ENCODE measurements around the gene NOL3. TPM values are rescaled to one million over a fixed set of nuclear protein-coding genes. Genes with fewer than 3 reads are reported as not detected.

NOL3 gene
- total and polyA plus RNA-seq, 2 of the 13 experiments (the other 11 are each of a cell fraction or from before 2014, with no cell fraction given) = 5.7 to 20.5 TPM

- TF ChIP-seq, protein P1, sequence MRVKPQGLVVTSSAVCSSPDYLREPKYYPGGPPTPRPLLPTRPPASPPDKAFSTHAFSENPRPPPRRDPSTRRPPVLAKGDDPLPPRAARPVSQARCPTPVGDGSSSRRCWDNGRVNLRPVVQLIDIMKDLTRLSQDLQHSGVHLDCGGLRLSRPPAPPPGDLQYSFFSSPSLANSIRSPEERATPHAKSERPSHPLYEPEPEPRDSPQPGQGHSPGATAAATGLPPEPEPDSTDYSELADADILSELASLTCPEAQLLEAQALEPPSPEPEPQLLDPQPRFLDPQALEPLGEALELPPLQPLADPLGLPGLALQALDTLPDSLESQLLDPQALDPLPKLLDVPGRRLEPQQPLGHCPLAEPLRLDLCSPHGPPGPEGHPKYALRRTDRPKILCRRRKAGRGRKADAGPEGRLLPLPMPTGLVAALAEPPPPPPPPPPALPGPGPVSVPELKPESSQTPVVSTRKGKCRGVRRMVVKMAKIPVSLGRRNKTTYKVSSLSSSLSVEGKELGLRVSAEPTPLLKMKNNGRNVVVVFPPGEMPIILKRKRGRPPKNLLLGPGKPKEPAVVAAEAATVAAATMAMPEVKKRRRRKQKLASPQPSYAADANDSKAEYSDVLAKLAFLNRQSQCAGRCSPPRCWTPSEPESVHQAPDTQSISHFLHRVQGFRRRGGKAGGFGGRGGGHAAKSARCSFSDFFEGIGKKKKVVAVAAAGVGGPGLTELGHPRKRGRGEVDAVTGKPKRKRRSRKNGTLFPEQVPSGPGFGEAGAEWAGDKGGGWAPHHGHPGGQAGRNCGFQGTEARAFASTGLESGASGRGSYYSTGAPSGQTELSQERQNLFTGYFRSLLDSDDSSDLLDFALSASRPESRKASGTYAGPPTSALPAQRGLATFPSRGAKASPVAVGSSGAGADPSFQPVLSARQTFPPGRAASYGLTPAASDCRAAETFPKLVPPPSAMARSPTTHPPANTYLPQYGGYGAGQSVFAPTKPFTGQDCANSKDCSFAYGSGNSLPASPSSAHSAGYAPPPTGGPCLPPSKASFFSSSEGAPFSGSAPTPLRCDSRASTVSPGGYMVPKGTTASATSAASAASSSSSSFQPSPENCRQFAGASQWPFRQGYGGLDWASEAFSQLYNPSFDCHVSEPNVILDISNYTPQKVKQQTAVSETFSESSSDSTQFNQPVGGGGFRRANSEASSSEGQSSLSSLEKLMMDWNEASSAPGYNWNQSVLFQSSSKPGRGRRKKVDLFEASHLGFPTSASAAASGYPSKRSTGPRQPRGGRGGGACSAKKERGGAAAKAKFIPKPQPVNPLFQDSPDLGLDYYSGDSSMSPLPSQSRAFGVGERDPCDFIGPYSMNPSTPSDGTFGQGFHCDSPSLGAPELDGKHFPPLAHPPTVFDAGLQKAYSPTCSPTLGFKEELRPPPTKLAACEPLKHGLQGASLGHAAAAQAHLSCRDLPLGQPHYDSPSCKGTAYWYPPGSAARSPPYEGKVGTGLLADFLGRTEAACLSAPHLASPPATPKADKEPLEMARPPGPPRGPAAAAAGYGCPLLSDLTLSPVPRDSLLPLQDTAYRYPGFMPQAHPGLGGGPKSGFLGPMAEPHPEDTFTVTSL (CRISPR knock-in tag; IDR thresholded peaks at IDR 0.05; ENCODE audit: borderline replicate concordance) = no peak
- no peak for TF ChIP-seq SALL1 (CRISPR knock-in tag; IDR thresholded peaks at IDR 0.05)
These were observed 29.5 kb downstream of the NOL3 start (continued) for GRCh38 chr16:67199808-67200198.

- Histone ChIP-seq H3K27ac (ENCODE audit: extremely low read length, insufficient read depth, low read length) (no peak overlapping the region), H3K9me3 (ENCODE audit: low read length) (no peaks in the 10 kb centered on the region), H3K27me3 (ENCODE audit: control insufficient read depth in 1 of 2, insufficient read depth in 2 of 2, low read length in 2 of 2) (no peaks in the 10 kb centered on the region), H4K20me1 (ENCODE audit: insufficient read depth, low read length) (no peaks in the 10 kb centered on the region), H2AFZ (ENCODE audit: low read length) (no peak overlapping the region), H3K9ac (ENCODE audit: insufficient read depth, low read depth, low read length) (no peak overlapping the region), H3K4me1 (ENCODE audit: insufficient read depth, low read length) (peaks cover 5% of the 10 kb centered on the region), H3K36me3 (replicated peaks in 1 of 2; ENCODE audit: control insufficient read depth in 1 of 2, insufficient read depth in 2 of 2, low read length in 2 of 2) (peaks cover 46 to 63% of the 10 kb centered on the region in 2 experiments), H3K4me3 (replicated peaks in 1 of 3; ENCODE audit: insufficient read depth in 1 of 3, low read depth in 2 of 3, low read length in 3 of 3) (no peak overlapping the region), H3K79me2 (ENCODE audit: insufficient read depth, low read length) (no peaks in the 10 kb centered on the region), H3K4me2 (ENCODE audit: low read depth, low read length) (no peak overlapping the region)
- ChIA-PET POLR2A (interaction anchor here (0.9 kb wide), 1 partner anchor 8 kb away, joined by 3 read pairs; the partner anchor contains the start of gene E2F4), CTCF (ENCODE audit: low intra/inter-chr PET ratio, low total read pairs) (no interaction called here)
- BruUV-seq (replicated peaks) = no TSS peak
- FAIRE-seq (no peak), ATAC-seq (no peak), DNase-seq (ENCODE audit: low spot score) (no peak)
- in situ Hi-C loops (cut with HindIII; ENCODE audit: extremely low pct_ligation_motif_present, low pct_unique_long_range_greater_than_20kb) = no loop called here
- peak; percentile 64 for TF ChIP-seq AGO2 (optimal IDR thresholded peaks at IDR 0.05; ENCODE audit: low read depth, low read length)
- no peak for TF ChIP-seq WIZ (CRISPR knock-in tag; IDR thresholded peaks at IDR 0.05)
- 0 out of 2 replicates have a peak, but pooled peaks have one; percentile 34 for TF ChIP-seq RBFOX2 (IDR thresholded peaks at IDR 0.05; ENCODE audit: low read depth, low read length)
- no peak for TF ChIP-seq ZBTB38 (CRISPR knock-in tag; IDR thresholded peaks at IDR 0.05)
- intact Hi-C loops (cut with micrococcal nuclease; ENCODE audit: unreplicated experiment) = no loop called here
- 97% methylated on average over 5 of the region's 8 CpGs for WGBS (ENCODE audit: low lambda C conversion rate)
These were observed 30.2 kb downstream of the NOL3 start for GRCh38 chr16:67200491-67200890.
